Endometrium (tissue), 2 donors: ENCODE measurements around the gene FGFR3.

Experiments
- FAIRE-seq: peaks from 2 replicates; lab custom pipeline; 2012; peaks lifted over from hg19 to GRCh38; lab: Jason Lieb, UNC
- donor health status: control.
- donor health status: control.

Gene FGFR3

DNA sequence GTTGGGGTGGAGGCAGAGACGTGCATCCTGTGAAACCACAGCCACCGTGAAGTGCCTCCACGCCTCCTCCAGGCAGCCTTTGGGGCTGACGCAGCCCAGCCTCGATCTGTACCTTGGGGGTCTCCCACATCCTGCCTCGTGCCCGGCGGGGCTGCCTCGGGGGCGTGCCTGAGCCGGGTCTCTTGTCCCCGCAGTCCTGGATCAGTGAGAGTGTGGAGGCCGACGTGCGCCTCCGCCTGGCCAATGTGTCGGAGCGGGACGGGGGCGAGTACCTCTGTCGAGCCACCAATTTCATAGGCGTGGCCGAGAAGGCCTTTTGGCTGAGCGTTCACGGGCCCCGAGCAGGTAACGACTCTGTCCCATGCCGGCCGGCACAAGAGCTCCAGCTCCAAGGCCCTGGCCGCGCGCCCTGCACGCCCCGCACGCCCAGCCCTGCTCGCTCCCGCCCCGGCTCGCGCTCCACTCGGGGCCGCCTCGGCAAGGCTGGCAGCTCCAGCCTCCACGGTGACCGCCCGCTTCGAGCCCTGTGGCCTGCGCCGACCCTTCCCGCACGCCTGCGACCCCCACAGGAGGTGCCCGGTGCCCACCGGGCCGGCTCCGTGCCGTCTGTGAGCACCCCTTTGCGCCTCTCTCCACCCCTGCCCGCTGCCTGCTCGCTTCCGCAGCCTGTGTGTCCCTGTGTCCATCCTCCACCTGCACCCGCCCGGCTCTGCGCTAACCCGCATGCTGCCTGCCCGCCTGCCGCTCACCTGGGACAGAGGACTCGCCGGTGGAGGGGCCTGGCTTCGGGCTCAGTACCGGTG, 9.8 kb downstream of the FGFR3 start:
- FAIRE-seq, result no peak

DNA sequence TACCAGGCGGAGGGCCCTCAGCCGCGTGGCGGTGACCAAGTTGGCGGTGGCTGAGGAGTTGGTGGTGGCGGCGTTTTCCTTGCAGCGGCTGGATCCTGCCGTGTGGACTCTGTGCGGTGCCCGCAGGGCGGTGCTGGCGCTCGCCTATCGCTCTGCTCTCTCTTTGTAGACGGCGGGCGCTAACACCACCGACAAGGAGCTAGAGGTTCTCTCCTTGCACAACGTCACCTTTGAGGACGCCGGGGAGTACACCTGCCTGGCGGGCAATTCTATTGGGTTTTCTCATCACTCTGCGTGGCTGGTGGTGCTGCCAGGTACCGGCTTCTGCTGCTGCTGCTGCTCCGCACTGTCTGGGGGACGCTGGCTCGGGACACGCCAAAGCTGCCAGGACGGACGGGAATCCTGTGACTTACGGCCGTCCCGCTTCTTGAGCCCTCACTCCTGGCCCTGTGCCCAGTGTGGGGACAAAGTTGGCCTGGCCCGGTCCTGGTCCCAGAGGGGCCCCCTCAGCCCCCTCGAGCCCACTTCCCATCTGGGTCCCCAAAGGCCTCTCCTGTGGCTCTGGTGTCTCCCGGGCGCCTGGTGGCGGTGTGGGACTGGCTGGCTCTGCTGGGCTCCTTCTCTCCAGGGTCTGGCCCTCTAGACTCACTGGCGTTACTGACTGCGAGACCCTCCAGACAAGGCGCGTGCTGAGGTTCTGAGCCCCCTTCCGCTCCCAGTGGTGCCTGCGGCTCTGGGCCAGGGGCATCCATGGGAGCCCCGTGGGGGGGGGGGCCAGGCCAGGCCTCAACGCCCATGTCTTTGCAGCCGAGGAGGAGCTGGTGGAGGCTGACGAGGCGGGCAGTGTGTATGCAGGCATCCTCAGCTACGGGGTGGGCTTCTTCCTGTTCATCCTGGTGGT, 10.7 kb downstream of the FGFR3 start:
- FAIRE-seq, result no peak

DNA sequence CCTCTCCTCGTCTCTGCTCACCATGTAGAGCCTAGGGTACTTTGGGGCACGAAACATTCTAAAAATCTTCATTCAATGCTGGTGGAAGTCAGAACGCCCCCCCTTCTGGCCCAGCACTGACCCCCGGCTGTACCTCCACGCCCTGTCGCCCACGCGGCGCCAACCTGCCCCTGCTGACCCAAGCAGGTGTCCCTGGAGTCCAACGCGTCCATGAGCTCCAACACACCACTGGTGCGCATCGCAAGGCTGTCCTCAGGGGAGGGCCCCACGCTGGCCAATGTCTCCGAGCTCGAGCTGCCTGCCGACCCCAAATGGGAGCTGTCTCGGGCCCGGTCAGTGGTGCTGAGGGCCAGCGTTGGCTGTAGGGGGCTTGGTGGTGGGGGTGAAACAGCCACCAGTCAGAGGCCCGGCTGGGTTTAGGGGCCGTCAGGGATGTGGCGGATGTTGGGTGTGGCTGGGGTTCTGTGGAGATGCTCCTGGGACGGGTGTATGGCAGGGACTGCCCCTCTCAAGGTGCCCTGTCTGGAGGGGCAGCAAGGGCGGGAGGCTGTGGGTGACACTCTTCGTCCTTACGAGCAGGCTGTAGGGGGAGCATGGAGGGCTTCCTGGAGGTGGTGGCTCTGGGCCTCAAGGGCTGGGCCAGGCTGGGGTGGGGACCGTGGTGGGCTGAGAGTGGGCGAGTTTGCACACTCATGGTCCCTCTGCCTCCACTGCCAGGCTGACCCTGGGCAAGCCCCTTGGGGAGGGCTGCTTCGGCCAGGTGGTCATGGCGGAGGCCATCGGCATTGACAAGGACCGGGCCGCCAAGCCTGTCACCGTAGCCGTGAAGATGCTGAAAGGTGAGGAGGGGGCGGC, 11.8 kb downstream of the FGFR3 start:
- FAIRE-seq, result no peak

DNA sequence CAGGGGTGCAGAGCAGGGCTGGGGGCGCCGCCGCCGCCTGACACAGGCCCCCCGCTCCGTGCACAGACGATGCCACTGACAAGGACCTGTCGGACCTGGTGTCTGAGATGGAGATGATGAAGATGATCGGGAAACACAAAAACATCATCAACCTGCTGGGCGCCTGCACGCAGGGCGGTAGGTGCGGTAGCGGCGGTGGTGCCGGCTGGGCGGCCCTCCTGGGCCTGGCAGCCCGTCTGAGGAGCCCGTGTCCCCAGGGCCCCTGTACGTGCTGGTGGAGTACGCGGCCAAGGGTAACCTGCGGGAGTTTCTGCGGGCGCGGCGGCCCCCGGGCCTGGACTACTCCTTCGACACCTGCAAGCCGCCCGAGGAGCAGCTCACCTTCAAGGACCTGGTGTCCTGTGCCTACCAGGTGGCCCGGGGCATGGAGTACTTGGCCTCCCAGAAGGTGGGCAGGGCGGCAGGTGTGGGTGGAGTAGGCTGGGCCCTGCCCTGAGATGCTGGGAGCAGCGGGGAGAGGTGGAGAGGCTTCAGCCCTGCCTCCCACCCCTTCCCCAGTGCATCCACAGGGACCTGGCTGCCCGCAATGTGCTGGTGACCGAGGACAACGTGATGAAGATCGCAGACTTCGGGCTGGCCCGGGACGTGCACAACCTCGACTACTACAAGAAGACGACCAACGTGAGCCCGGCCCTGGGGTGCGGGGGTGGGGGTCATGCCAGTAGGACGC, 12.6 kb downstream of the FGFR3 start:
- FAIRE-seq, result no peak

DNA sequence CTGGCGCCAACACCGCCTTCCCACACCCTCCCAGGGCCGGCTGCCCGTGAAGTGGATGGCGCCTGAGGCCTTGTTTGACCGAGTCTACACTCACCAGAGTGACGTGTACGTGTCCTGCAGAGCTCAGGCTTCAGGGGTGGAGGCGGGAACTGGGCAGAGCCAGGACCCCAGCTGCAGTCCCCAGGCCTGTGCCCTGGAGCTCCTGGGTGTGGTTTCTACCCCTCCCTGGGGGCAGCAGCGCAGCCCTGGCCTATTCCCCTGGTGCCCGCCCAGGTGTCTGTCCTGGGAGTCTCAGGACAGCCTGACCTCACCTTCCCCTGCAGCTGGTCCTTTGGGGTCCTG, 13.1 kb downstream of the FGFR3 start:
- no peak for FAIRE-seq

DNA sequence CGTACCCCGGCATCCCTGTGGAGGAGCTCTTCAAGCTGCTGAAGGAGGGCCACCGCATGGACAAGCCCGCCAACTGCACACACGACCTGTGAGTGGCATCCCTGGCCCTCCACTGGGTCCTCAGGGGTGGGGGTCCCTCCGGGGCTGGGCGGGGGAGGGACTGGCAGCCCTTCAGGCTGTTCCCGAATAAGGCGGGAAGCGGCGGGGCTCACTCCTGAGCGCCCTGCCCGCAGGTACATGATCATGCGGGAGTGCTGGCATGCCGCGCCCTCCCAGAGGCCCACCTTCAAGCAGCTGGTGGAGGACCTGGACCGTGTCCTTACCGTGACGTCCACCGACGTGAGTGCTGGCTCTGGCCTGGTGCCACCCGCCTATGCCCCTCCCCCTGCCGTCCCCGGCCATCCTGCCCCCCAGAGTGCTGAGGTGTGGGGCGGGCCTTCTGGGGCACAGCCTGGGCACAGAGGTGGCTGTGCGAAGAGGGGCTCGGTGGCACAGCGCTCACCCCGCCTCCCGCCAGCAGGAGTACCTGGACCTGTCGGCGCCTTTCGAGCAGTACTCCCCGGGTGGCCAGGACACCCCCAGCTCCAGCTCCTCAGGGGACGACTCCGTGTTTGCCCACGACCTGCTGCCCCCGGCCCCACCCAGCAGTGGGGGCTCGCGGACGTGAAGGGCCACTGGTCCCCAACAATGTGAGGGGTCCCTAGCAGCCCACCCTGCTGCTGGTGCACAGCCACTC, 13.7 kb downstream of the FGFR3 start:
- no peak for FAIRE-seq

DNA sequence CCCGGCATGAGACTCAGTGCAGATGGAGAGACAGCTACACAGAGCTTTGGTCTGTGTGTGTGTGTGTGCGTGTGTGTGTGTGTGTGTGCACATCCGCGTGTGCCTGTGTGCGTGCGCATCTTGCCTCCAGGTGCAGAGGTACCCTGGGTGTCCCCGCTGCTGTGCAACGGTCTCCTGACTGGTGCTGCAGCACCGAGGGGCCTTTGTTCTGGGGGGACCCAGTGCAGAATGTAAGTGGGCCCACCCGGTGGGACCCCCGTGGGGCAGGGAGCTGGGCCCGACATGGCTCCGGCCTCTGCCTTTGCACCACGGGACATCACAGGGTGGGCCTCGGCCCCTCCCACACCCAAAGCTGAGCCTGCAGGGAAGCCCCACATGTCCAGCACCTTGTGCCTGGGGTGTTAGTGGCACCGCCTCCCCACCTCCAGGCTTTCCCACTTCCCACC, 14.3 kb downstream of the FGFR3 start:
- no peak for FAIRE-seq

DNA sequence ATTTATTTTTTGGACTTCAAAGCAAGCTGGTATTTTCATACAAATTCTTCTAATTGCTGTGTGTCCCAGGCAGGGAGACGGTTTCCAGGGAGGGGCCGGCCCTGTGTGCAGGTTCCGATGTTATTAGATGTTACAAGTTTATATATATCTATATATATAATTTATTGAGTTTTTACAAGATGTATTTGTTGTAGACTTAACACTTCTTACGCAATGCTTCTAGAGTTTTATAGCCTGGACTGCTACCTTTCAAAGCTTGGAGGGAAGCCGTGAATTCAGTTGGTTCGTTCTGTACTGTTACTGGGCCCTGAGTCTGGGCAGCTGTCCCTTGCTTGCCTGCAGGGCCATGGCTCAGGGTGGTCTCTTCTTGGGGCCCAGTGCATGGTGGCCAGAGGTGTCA, 15.3 kb downstream of the FGFR3 start:
- no peak for FAIRE-seq

DNA sequence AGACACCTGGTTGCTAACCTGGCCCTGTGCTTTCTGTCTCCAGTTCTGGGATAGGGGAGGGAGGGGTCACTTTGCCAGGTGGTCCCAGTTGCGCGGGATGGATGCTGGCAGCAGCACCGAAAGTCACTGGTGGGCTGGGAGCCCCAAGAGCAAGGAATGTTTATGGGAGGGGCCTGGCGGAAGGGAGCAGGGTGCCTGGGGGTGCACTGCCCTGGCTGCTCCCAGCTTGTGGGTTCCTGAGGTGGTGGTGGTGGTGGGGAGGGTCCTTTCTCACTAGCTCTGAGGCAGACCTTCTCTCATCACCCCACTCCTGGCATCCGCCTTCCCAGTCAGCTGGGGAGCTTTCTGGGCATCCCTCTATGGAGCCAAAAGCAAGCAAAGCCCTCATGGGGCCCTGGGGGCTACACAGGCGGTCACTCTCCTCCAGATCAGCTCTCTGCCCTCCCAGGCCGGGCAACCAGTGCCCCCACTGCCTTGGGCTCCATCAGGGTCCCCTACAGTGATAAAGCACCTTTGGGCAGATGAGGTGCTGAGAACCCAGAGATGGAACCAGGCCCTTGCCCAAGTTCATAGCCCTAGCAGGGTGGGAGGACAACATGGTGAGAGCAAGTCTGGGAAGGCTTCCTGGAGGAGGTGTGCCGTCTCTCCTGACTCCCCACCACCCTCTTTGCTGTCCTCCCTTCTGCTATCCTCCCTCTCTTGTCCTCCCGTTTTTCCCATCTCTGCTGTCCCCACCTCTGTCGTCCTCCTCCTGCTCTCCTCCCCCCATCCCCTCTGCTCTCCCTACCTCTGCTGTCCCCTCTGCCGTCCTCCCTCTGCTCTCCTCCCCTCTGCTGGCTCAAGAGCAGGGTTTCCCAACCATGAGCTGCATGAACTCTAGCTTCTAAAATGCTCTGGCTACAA, 16.0 kb downstream of the FGFR3 start:
- no peak for FAIRE-seq

DNA sequence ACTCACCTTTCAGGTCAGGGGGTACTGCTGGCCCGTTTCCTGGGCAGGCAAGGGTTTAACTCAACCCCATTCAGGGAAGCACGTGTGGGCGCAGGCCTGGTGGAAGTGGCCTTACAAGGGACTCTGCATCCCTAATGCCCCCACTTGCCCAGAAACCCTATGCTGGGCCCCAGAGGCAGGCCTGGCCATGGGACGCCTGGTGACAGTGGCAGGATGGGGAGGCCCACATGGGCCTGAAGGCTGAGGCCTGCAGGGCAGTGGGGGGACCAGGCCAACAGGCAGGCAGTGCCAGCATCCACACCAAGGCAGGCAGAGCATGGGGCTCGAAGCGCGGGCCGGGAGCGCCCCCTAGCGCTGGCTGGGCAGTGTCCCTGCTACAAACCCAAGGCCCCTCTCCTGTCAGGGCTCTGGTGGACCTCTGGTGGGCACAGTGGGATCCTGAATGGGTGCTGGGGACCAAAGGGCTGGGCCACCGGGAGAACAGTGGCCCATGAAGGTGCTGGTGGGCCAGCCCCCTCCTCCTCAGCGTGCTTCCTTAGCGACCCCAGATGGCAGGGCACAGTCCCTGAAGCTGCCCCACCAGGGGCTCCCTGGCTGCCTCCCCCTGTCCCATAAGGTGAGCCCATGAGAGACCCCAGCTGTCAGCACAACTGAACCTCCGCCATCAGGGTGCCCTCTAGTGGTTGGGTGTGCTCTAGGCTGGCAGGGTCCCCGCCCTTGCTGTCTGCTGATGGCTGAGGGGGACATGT, 16.8 kb downstream of the FGFR3 start:
- no peak for FAIRE-seq

DNA sequence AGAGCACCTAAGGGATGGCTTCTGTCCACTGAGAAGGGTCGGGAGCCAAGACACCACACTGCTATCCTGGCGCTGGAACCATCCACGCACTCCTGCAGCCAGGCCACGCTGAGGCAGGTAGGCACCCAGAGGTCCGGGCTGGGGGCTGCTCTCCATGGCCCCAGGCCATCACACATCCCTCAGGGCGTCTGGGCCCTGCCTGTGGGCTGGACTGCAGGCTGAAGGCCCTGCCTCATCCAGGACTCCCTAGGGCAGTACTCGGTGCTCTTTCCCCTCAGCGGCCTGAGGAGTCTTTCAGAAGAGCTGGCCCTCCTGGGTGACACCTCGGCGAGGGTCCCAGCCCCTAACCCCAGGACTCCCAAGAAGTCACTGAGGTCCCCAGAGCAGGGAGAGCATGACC, 17.7 kb downstream of the FGFR3 start:
- FAIRE-seq, result no peak

DNA sequence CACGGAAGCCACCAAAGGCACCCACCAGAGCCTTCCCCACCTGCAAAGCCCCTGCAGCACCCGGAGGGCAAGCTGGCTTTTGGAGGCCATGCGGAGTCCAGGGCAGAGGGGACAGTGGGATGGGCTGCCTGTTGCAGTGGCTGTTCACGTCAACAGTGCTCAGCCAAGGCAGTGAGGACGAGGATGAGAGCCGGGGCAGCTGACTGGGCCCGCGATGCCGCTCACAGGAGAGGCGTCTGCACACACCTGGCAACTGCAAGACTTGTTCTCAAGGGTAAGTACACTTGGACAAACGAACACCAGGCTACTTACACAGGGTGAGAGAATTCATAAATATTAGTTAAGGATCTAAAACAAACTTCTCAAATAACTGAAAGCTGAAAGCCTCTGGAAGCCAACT, 19.6 kb downstream of the FGFR3 start:
- FAIRE-seq, result no peak

DNA sequence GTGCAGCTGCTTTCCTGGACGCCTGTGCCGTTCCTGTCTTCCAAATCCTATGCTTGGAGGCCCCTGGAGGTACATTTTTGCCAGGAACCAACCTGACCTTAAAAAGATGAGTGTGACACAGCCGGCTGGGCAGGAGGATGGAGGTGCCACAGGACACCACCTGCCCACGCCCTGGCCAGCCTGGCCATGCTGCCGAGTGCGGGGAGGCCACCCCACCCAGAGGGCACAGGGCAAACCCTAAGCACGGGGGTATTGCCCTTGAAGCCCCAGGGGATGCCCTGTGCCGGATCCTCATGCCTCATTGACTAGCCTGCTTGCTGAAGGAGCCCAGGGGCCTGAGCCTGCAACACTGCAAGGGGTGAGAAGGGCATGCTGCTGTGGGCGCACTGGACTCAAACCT, 20.1 kb downstream of the FGFR3 start:
- no peak for FAIRE-seq

DNA sequence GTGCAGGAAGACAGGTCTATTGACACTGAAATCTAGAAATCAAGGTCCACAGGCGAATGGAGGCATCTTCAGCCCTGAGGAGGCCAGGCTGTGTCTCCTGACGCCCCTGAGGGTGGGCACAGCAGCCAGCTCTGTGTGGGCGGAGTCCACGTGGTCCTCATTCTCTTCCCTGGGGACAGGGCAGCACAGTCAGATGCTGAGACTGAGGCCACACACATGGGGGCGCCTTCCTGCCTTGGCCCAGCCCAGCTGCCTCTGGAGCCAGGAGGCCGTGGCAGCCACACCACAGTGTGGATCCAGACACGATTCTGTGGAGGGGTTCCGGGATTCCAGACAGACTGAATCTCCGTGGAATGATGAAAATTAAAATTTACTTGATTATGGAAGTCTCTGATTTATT, 20.8 kb downstream of the FGFR3 start:
- no peak for FAIRE-seq

DNA sequence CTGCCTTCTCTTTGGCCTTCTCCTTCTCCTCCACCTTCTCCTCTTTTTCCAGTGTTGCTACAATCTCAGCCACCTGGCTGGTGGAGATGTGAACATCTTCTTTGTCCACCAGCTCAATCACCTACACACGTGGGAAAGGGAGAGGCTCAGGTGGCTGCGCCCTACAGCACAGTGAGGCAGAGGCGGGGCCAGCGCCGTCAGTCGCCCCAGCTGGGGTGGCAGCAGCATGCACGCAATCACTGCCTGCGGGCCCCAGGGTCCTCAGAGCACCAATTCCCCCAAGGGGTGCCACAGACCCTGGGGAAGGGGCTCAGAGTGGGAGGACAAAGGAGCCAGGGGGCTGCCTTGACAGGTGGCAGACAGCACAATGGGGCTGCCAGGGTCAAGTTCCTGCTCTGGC, 21.4 kb downstream of the FGFR3 start:
- FAIRE-seq, result no peak

DNA sequence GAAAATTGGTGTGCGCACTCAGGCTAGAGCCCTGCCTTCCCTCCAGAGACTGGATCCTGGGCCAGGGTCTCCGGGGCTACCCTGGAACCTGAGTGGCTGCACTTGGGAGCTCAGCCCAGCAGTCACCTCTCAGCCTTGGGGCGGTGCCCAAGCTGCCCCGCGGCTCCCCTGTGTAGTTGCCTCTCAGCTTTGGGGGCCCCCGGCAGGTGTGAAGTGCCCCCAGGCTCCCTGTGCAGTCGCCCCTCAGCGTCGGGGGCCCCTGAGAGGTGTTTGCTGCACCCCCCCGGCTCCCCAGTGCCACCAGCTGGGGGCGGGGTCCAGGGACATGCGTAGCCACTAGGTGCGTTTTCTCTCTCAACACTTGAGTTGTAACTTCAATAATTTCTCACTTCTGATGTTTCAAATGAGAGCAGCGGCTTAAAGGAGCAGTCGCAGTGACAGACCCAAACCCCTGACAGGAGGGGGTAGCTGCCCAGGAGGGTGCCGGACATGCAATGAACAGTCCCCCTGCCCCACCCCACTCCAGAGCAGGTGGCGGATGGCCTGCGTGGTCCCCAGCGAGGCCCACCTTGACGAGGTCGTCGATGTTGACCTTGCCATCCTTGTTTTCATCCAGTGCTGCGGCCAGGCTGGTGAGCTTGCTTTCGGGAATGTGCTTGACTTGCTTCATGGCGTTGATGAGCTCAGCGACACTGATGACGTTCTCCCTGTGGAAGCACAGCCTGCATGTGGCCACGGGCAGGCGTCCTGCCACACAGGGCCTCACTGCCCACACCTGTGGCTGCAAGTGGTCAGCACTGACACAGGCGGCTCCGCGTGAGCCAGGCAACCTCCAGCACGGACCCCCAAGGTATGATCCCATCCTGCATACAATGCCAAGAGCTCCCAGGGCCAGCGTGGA, 22.3 kb downstream of the FGFR3 start:
- no peak for FAIRE-seq

DNA sequence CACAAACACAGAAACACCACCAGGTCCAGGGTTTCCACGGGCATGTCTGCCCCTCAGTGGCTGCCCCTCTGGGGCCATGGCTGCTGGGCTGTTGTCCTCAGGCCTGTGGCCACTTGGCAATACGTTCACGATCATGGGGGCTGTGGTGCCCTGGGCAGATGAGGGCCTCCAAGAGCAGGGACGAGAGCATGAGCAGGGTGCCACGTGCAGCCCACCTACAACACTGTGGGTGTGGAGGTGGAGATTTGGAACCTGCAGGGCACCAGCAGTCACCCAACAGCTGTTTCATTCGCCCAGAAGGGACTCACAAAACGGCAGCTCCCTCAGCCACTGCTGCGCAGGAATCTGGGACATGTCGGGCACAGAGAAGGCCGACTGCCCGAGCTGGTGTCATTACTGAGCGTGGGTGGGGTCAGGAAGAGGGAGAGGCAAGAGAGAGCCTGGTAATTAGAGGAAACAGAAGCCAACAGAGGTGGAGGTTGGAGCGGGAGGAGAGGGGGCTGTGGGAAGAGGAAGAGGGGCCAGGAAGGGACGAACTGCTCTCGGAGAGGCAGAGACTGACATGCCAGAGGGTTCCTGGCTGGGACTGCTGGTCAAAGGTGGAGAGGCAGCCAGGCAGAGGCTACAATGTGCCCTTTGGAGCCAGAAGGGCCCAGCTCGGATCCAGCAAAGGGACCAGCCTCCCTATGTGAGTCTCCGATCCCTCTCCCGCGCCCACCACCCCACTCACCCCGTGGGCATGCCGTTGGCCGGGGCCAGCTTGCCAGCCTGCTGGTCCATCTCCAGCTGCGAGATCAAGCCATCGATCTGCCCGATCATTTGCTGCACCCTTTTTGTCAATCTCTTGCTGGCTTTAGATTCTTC, 23.1 kb downstream of the FGFR3 start:
- no peak for FAIRE-seq
